Muscle of leg (tissue), 11 donors: ENCODE measurements around the gene GATD1. TPM values are rescaled to one million over a fixed set of nuclear protein-coding genes. Genes with fewer than 3 reads are reported as not detected.
A peak's percentile ranks its signal among the peaks of the same experiment; 100 is the strongest.
"Not testable (repeated sequence)": the region's sequence is repeated elsewhere in the genome, so short reads cannot be mapped to it uniquely, and the experiment has no call there.

ENCODE experiments used
- DNase-seq: peaks from one replicate; pipeline ENCODE4 v3.0.0; 2013
- H3K27ac ChIP-seq: one replicate; pipeline ENCODE4 v1.5.1; 2013; ENCODE audit warnings: mild to moderate bottlenecking, low read length, control low read depth
- H3K27me3 ChIP-seq: one replicate; pipeline ENCODE4 v1.6.1; 2013; ENCODE audit warnings: low read length; ENCODE audit not compliant: control insufficient read depth, insufficient read depth
- H3K36me3 ChIP-seq: one replicate; pipeline ENCODE4 v1.6.1; 2013; ENCODE audit warnings: low read length; ENCODE audit not compliant: control insufficient read depth, insufficient read depth
- H3K4me1 ChIP-seq: one replicate; pipeline ENCODE4 v1.6.1; 2013; ENCODE audit warnings: low read length; ENCODE audit not compliant: control insufficient read depth, insufficient read depth
- H3K4me3 ChIP-seq: one replicate; pipeline ENCODE4 v1.5.1; 2013; ENCODE audit warnings: low read length, control low read depth
- H3K9me3 ChIP-seq: replicated peaks from 2 replicates; pipeline ENCODE4 v1.6.1; 2013; ENCODE audit warnings: low read depth, low read length; ENCODE audit not compliant: control insufficient read depth
- WGBS: methylation state at CpG from one replicate; pipeline ENCODE4 v1.1.5; 2013; ENCODE audit warnings: missing lambda C conversion rate; ENCODE audit not compliant: insufficient coverage; 5-methylcytosine and 5-hydroxymethylcytosine counted together
- polyA plus RNA-seq, 8 donors: library from polyadenylated mRNA; unstranded; fragments of 120-200 nt; gene quantifications; one replicate each; pipeline versions ENCODE4 v1.2.1 to v1.2.3, GENCODE V29; 2013; ENCODE audit warnings: inconsistent platforms in 1 of 8, low replicate concordance in 1 of 8; ENCODE audit not compliant: insufficient read length in 8 of 8, insufficient read depth in 1 of 8
- total RNA-seq: library from RNA; stranded (reverse); fragments of 120-200 nt; gene quantifications from one replicate; pipeline ENCODE4 v1.2.4, GENCODE V29; 2013

GATD1 gene
- total and polyA plus RNA-seq, 9 donors, result 18.1 to 53.2 (median 43.4) TPM

GRCh38 chr11:737899-738298 lies 39.4 kb downstream of the GATD1 start:
- H3K4me1 ChIP-seq, H3K9me3 ChIP-seq, H3K4me3 ChIP-seq, DNase-seq, H3K27ac ChIP-seq, H3K36me3 ChIP-seq: not testable (repeated sequence)
- peaks cover 19% of the 10 kb centered on the region for H3K27me3 ChIP-seq
- 42% methylated on average over 3 of the region's 10 CpGs for WGBS

GRCh38 chr11:737366-737765 lies 39.9 kb downstream of the GATD1 start:
- Histone ChIP-seq H3K9me3 (no peaks in the 10 kb centered on the region), H3K27ac (no peak overlapping the region), H3K36me3 (no peaks in the 10 kb centered on the region), H3K27me3 (peaks cover 20% of the 10 kb centered on the region), H3K4me3 (no peak overlapping the region), H3K4me1 (no peaks in the 10 kb centered on the region)
- WGBS, result 20% methylated on average over 10 of the region's 11 CpGs
- no peak for DNase-seq

GRCh38 chr11:734541-734940 lies 42.7 kb downstream of the GATD1 start:
- H3K27me3 ChIP-seq, result peaks cover 23% of the 10 kb centered on the region
- not testable (repeated sequence) for H3K9me3 ChIP-seq, H3K4me3 ChIP-seq, DNase-seq, H3K27ac ChIP-seq, H3K4me1 ChIP-seq, H3K36me3 ChIP-seq
- WGBS, result 93% methylated on average over 6 of the region's 26 CpGs

- Histone ChIP-seq H3K4me3 (no peak overlapping the region), H3K27me3 (peaks cover 32% of the 10 kb centered on the region), H3K9me3 (no peaks in the 10 kb centered on the region), H3K4me1 (peaks cover 1% of the 10 kb centered on the region), H3K27ac (no peak overlapping the region), H3K36me3 (no peaks in the 10 kb centered on the region)
- WGBS, result 79% methylated on average over 17 of the region's 20 CpGs
- no peak for DNase-seq
Measured at GRCh38 chr11:733072-733471, 44.2 kb downstream of the GATD1 start.

GRCh38 chr11:729492-730074 lies 47.7 kb downstream of the GATD1 start:
- Histone ChIP-seq H3K36me3 (no peaks in the 10 kb centered on the region), H3K9me3 (no peaks in the 10 kb centered on the region), H3K4me3 (no peak overlapping the region), H3K4me1 (peaks cover 28% of the 10 kb centered on the region), H3K27ac (no peak overlapping the region), H3K27me3 (peaks cover 55% of the 10 kb centered on the region)
- WGBS, result 80% methylated on average over 1 of the region's 17 CpGs
- no peak for DNase-seq

- H3K9me3 ChIP-seq, result no peaks in the 10 kb centered on the region
- peaks cover 61% of the 10 kb centered on the region for H3K27me3 ChIP-seq
- DNase-seq, result no peak
- peaks cover 31% of the 10 kb centered on the region for H3K4me1 ChIP-seq
- WGBS, result 87% methylated on average over 7 of the region's 15 CpGs
- no peak overlapping the region for H3K4me3 ChIP-seq
- no peak overlapping the region for H3K27ac ChIP-seq
- H3K36me3 ChIP-seq, result no peaks in the 10 kb centered on the region
Measured at GRCh38 chr11:728901-729491, 48.3 kb downstream of the GATD1 start.

GRCh38 chr11:727859-728748 lies 49.2 kb downstream of the GATD1 start:
- H3K9me3 ChIP-seq, result no peaks in the 10 kb centered on the region
- H3K4me3 ChIP-seq, result no peak overlapping the region
- WGBS, result 14% methylated on average over 18 of the region's 31 CpGs
- H3K27ac ChIP-seq, result no peak overlapping the region
- no peaks in the 10 kb centered on the region for H3K36me3 ChIP-seq
- peak; percentile 62 for DNase-seq
- peaks cover 63% of the 10 kb centered on the region for H3K27me3 ChIP-seq
- peaks cover 31% of the 10 kb centered on the region for H3K4me1 ChIP-seq

GRCh38 chr11:727281-727701 lies 50.0 kb downstream of the GATD1 start:
- DNase-seq, result peak; percentile 4
- H3K27me3 ChIP-seq, result peaks cover 67% of the 10 kb centered on the region
- no peaks in the 10 kb centered on the region for H3K9me3 ChIP-seq
- H3K36me3 ChIP-seq, result no peaks in the 10 kb centered on the region
- H3K4me3 ChIP-seq, result no peak overlapping the region
- H3K27ac ChIP-seq, result no peak overlapping the region
- H3K4me1 ChIP-seq, result peaks cover 31% of the 10 kb centered on the region
- 84% methylated on average over 12 of the region's 12 CpGs for WGBS

GRCh38 chr11:726278-727220 lies 50.7 kb downstream of the GATD1 start:
- Histone ChIP-seq H3K9me3 (no peaks in the 10 kb centered on the region), H3K4me1 (peaks cover 35% of the 10 kb centered on the region), H3K4me3 (no peak overlapping the region), H3K36me3 (no peaks in the 10 kb centered on the region), H3K27ac (no peak overlapping the region), H3K27me3 (peaks cover 74% of the 10 kb centered on the region)
- WGBS, result 3% methylated on average over 60 of the region's 61 CpGs
- DNase-seq, result peak; percentile 56
